T-helper 1 cell treated with Interleukin-12 subunit alpha and Interleukin-12 subunit beta and Interleukin-4 antibody, amounts not matched to agents 30 μg/mL and 1 μg/mL, for 36 hours (primary cell): ENCODE data around the gene PDK2.

Experiments used
- H3K27ac Mint-ChIP-seq: one replicate; pipeline ENCODE4 v1.8.0; 2021; ENCODE audit warnings: mild to moderate bottlenecking, mixed read lengths
- H3K27me3 Mint-ChIP-seq: one replicate; pipeline ENCODE4 v1.8.0; 2021; ENCODE audit warnings: low read depth, mixed read lengths
- H3K36me3 Mint-ChIP-seq: one replicate; pipeline ENCODE4 v1.8.0; 2021; ENCODE audit warnings: low read depth, mixed read lengths
- H3K4me1 Mint-ChIP-seq: one replicate; pipeline ENCODE4 v1.8.0; 2021; ENCODE audit warnings: low read depth, mixed read lengths
- H3K4me3 Mint-ChIP-seq: one replicate; pipeline ENCODE4 v1.8.0; 2021; ENCODE audit warnings: mild to moderate bottlenecking, moderate library complexity, mixed read lengths
- H3K9me3 Mint-ChIP-seq: one replicate; pipeline ENCODE4 v1.8.0; 2021; ENCODE audit warnings: mixed read lengths

The PDK2 gene

DNA sequence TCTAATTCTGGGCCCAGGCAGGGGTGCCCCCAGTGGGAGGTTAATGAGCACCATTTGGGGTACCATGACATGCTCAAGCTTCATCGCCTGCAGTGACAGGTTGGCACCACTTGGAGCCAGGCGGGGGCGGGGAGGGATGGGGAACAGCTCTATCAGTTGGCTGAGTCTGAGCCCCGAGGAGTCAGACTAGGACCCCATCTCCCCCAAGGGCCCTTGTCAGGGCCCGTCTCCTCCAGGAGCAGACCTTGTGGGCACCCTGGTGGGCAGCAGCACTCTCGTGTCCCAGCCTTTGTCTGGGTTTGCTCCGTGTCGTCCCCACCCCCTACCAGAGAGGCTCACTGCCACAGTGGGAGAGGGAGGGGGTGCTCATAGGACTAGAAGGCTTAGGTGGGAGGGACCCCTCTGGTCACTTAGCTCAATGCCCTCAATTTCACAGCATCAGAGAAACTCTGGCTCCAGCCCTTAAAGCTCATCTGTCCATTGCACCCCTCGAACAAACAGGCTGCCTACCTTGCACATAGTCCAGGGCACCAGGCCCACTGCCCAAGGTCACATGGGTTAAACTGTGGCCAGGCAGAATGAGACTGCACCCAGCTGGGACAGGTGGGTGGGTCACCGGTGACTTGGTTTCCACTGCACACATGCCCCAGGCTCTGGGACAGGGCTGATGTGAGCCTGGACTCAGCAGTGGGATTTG is 51.2 kb downstream of the PDK2 start:
- Mint-ChIP-seq H3K4me1 (peaks cover 50% of the 10 kb centered on the region), H3K4me3 (peak overlapping the region; percentile 99), H3K27me3 (no peaks in the 10 kb centered on the region), H3K36me3 (peaks cover 54% of the 10 kb centered on the region), H3K9me3 (no peaks in the 10 kb centered on the region), H3K27ac (peak overlapping the region; percentile 91)

DNA sequence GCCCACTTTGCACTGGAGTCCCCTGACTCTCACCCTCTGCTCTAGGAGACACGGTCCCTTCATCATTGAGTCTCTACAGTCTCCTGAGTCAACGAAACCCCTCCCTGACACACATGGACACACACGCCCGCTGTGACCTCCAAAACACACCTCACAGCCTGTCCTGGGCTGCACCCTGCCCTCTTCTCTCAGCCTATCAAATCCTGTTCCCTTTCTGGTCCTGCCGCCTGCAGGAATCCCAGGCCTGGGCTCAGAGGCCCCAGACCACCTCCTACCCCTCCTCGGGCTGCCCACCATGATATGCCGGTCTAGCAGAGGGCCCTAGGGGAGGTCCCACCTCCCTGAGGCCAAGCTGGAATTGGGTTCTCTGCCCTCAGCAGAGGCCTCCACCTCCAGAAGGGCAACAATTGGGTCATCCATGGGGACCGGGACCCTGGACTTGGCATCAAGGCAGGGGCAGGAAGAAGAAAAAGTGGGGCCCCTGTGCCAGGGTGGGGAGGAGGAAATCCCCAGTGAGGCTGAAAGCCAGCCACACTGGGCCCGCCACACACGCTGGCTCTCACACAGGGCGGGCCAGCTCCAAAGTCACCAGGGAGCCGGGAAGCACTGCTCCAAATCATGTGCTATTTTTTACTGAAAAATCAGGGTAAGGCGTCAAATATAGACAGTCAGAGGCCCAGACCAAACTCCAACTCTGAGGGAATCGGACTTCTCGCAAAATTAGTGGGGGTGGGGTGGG is 51.9 kb downstream of the PDK2 start:
- H3K9me3 Mint-ChIP-seq = no peaks in the 10 kb centered on the region
- peak overlapping the region; percentile 91 for H3K27ac Mint-ChIP-seq
- H3K36me3 Mint-ChIP-seq = peaks cover 47% of the 10 kb centered on the region
- peaks cover 47% of the 10 kb centered on the region for H3K4me1 Mint-ChIP-seq
- H3K4me3 Mint-ChIP-seq = peak overlapping the region; percentile 99
- H3K27me3 Mint-ChIP-seq = no peaks in the 10 kb centered on the region

DNA sequence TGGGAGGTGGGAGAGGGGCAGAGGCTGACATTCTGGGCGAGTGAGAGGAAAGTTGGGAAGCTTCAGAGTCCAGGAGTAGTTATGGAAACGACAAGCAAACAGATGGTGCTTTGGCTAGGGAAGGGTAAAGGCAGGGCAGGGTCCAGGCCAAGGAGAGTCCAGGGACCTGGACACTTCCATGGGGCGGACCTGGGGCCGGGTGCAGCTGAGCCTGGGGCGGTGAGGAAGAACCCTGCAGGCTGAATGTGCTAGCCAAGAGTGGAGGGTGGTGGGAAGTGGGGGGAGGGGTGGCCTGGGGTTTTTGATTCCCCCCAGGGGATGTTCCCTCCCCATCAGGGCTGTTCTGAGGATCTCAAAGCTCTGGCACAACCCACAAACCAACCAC is 52.7 kb downstream of the PDK2 start:
- Mint-ChIP-seq H3K27me3 (no peaks in the 10 kb centered on the region), H3K27ac (peak overlapping the region; percentile 91), H3K4me3 (peak overlapping the region; percentile 99), H3K36me3 (peaks cover 40% of the 10 kb centered on the region), H3K4me1 (peaks cover 44% of the 10 kb centered on the region), H3K9me3 (no peaks in the 10 kb centered on the region)

DNA sequence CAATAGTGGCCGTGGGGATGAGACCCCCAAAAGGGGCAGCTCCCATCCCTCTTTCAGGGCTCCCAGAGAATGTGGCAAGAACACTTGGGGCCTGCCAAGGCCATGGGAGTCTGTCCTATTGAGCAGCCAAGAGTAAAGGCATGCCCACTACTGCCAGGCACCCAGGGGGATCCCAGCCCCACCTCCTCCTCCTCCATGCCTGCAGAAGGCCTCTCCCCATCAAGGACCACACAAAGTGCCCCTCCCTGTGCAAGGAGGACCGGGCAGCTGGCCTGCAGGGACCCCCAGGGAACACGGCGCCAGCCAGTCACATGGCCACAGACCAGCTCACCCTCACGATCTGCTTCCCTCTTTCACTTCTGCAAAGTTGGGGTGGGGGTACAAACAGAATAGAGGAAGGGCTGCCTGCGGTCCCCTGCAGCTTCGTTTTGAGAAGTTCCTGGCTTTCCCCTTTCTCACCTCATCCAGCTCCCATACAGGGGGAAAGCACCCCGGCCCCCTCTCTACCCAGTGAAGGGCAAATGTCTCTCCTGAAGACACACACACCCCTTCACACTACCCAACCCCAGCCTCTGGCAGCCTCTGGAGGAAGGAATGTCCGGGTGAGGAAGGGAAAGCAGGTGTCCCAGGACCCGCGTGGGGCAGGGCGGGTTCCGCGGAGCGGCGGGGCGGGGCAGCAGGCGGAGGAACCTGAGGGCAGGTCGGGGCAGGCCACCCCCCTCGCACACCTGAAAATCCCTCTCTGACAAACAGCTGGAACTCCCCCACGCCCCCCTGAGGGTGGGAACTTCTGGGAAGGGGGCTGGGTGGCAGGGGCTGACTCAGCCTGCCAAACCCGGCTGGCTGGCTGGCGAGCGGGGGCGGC is 53.3 kb downstream of the PDK2 start:
- H3K27ac Mint-ChIP-seq = peak overlapping the region; percentile 87
- H3K36me3 Mint-ChIP-seq = peaks cover 36% of the 10 kb centered on the region
- no peaks in the 10 kb centered on the region for H3K9me3 Mint-ChIP-seq
- H3K27me3 Mint-ChIP-seq = no peaks in the 10 kb centered on the region
- peaks cover 41% of the 10 kb centered on the region for H3K4me1 Mint-ChIP-seq
- H3K4me3 Mint-ChIP-seq = peak overlapping the region; percentile 99

DNA sequence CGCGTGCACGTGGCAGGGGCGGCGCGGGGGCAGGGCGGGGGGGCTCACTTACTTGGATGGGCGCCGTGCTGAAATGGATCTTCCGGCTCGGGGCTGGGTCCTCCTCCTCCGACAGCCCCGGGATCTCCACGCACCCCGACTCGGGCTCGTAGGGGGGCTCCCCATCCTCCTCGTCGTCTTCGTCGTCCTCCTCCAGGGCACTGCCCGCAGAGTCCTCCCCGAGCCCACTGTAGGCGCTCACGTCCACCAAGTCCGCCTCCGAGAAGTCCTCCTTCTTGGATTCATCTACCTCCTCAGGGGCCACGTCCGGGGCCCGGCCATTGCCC is 53.9 kb downstream of the PDK2 start:
- no peaks in the 10 kb centered on the region for H3K9me3 Mint-ChIP-seq
- peak overlapping the region; percentile 83 for H3K27ac Mint-ChIP-seq
- peaks cover 34% of the 10 kb centered on the region for H3K36me3 Mint-ChIP-seq
- H3K4me1 Mint-ChIP-seq = peaks cover 36% of the 10 kb centered on the region
- H3K27me3 Mint-ChIP-seq = no peaks in the 10 kb centered on the region
- peak overlapping the region; percentile 99 for H3K4me3 Mint-ChIP-seq

DNA sequence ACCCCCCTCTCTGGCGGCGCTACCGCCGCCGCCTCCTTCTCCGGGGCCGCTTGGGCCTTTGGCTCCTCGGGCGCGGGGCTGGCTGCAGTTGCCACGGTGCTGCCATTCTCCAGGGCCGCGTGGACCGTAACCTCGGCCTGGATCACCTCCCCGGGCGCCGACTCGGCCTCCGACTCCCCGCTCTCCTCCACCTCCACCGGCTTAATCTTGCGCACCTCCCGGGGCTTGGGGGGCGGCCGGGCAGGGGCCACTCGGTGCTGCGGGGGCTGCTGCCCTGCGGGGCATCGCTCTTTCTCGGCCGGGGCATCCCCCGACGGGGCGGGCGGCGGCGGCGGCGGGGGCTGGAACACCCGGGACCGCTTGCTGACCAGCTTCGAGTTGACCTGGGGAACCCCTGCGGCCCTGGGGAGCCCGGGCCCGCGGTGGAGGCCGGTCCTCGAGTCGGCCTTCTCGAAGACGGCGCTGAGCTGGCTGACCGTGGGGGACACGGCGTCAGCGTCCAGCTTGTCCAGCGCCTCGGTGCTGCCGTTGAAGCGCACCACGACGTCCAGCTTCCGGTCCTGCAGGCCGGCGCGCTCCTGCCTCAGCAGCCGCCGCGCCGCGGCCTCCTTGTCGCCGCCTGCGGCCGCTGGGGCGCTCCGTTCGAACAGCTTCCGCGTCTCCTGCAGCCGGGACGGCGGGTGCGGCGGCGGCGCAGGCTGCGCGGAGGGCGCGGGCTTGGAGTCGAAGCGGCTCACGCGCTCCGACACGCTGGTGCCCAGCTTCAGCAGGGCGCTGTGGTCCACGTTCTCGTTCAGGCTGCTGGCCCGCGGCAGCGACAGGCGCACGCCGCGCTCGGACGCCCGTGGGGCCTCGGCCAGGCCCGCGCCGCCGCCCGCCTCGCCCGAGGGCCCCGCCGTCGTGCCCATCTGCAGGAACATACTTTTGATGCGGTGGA is 54.5 kb downstream of the PDK2 start:
- Mint-ChIP-seq H3K9me3 (no peaks in the 10 kb centered on the region), H3K4me1 (peaks cover 34% of the 10 kb centered on the region), H3K4me3 (peak overlapping the region; percentile 99), H3K27me3 (no peaks in the 10 kb centered on the region), H3K27ac (peak overlapping the region; percentile 83), H3K36me3 (peaks cover 27% of the 10 kb centered on the region)

DNA sequence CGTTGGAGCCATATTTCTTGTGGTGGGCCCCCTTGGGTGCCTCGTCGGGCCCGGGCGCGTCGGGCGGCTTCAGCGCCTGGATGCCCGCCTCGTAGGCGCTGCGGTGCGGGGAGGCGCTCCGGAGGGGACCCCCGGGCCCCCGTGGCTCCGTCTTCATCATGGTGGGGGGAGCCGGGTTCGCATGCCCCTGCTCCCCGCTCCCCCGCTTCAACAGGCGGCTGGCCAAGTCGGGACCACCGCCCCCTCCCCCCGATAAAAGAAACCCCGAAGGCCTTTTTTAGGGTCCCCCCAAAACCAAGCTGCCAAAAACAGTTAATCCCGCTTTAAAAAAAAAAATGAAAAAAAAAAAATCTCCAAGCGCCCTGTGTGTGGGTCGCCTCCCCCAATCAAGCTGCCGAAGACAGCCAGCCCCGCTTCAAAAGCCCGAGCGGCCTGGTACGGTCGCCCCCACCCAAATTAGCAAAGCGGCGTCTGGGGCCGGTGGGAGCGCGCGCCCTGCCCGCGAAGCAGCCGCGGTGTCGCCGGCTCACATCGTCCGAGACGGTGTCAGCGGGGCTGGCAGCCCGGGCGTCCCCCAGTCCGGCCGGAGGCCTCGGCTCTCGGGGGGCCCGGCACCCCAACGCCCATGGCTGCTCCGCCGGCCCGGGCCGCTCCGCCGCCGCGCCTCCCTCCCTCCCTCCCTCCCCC is 55.3 kb downstream of the PDK2 start, which contains the start of gene PPP1R9B:
PPP1R9B (minus strand) TSS at position 324 of the 687 bp plus-strand sequence; CDS start at position 160, 164 bp downstream.
- H3K27me3 Mint-ChIP-seq = no peaks in the 10 kb centered on the region
- H3K9me3 Mint-ChIP-seq = no peaks in the 10 kb centered on the region
- peaks cover 37% of the 10 kb centered on the region for H3K4me1 Mint-ChIP-seq
- peaks cover 24% of the 10 kb centered on the region for H3K36me3 Mint-ChIP-seq
- peak within 1 kb of the TSS; percentile 94 for H3K27ac Mint-ChIP-seq
- peak within 1 kb of the TSS; percentile 99 for H3K4me3 Mint-ChIP-seq

DNA sequence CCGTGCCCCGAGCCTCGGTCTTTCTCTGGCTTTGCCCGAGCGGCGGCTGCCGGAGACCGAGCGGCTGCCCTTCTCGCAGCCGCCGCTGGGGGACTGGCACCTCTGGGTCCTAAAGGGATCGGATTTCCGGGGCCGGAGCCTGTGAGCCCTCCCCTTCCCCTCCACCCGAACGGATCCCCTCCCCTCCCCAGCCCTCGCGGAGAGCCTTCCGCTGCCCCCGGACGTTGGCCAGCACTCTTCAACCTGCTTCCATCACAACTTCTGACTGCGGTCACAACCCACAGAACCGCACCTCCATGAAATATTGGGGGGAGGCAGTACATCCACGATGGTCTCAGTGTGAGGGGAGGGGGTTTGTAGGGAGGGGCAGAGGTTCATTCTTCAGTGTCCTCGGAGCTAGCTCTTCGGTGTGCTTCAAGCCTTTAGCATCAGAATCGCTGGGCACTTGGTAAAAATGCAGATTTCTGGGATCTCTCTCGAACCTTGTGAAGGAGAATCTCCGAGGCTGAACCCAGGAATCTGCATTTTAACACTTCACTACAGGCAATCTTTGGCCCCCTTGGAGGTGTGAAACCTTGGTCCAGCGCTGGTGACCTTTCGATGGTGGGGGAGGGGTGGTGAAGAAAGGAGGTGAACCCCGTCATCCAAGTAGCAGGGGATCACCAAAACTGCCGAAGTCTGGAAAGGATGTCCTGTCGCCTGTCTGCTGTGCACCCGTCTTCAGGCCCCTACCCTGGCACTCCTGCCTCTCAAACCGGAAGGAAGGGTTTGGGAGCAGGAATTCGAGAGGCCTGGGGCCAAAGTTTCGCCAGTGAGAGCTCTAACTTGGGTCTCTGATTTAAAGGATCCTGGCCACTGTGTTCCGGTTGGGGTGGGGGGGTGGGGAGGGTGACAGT is 56.1 kb downstream of the PDK2 start:
- Mint-ChIP-seq H3K4me3 (peak overlapping the region; percentile 91), H3K9me3 (no peaks in the 10 kb centered on the region), H3K27ac (peak overlapping the region; percentile 94), H3K4me1 (peaks cover 33% of the 10 kb centered on the region), H3K36me3 (peaks cover 24% of the 10 kb centered on the region), H3K27me3 (no peaks in the 10 kb centered on the region)

DNA sequence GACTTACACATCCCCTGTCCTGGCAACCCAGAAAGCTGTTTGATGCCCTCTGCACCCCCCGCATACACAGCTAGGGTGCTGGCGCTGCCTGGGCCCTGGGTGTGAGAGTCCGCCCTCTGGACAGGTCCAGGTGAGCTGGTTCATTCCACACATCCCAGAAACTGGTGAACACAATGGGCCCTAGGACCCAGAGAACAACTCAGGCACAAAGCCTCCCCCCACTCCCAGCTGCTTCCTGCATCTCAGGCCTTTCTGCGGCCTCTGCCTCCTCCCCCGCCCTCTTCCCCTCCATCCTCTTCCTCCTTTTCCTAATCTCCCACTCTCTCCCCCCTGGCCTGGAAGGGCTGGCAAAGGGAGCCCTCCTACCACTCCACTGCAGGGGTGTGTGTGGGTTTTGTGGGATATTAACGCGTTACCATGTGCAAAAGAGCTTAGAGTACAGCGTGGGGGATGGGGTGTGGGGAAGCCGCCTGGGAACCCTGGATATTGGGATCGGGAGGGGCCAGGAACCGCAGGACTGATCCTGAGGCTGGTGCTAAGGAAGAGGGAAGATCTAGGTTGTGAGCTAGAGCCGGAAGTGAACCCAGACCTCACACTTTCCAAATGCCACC is 56.9 kb downstream of the PDK2 start:
- peaks cover 18% of the 10 kb centered on the region for H3K36me3 Mint-ChIP-seq
- peaks cover 27% of the 10 kb centered on the region for H3K4me1 Mint-ChIP-seq
- no peaks in the 10 kb centered on the region for H3K27me3 Mint-ChIP-seq
- H3K9me3 Mint-ChIP-seq = no peaks in the 10 kb centered on the region
- peak overlapping the region; percentile 94 for H3K27ac Mint-ChIP-seq
- peak overlapping the region; percentile 91 for H3K4me3 Mint-ChIP-seq

DNA sequence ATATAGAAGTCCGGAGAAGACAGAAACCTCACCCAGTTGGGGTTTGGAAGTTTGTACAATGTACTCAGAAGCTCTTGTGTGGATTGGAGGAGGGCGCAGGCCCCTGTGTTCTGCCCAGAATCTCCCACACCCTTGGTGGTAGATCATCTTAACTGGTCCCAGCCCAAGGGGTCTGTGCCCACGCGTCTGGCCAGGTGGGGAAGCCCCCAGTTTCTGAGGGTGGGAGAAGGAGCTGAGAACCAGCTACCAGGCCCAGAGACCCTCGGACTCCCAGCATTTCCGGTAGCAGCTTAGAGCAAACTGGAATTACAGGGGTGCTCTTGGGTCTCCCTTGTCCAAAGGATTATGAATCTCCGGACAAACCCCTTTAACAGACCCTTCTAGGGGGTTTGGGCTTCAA is 57.6 kb downstream of the PDK2 start:
- Mint-ChIP-seq H3K27me3 (no peaks in the 10 kb centered on the region), H3K4me3 (no peak overlapping the region), H3K27ac (no peak overlapping the region), H3K36me3 (peaks cover 11% of the 10 kb centered on the region), H3K9me3 (no peaks in the 10 kb centered on the region), H3K4me1 (peaks cover 23% of the 10 kb centered on the region)

DNA sequence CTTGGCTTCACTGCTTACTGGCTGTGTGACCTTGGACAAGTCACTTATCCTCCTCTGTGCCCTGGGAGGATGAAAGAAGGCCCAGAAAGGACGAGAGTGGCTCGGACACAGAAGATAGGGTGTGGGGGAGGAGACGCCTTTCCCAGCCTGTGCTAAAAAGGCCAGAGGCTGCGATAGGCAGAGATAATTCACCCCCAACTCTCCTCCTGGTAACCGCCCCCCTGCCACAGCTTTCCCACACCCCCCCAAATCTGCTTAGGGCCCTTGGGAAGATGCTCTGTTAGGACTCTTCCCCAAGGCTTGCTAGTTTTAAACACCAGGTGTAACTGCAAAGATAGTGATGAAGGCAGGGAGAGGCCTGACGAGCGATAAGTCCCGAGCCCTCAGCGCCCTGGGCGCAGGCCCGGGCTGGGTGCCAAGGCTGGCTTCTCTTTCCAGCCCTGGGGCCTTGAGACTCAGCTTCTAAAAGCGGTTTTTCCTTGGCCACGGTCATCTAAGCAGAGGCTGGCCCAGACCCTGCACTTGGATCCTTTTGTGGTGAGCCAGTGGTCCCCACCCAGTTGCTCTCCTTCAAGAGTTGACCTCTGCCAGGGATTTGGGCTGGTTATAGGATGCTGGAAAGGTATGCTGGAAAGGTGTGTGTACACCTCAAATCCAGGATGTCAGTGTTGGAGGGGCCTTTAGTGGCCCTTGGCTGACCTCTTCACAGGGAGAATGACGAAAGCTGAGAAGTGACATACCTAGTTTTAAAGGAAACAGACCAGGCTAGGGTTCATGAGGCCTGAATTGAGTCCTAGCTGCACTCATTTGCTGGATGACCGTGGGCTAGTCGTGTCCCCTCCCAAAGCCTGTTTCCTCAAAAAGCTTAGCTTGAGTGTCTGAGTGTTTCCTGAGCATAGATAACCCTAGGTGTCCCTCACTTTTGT is 58.8 kb downstream of the PDK2 start:
- Mint-ChIP-seq H3K9me3 (no peaks in the 10 kb centered on the region), H3K27ac (no peak overlapping the region), H3K4me1 (peaks cover 30% of the 10 kb centered on the region)

More for the DNA sequence above, 58.8 kb downstream of the PDK2 start:
- Mint-ChIP-seq H3K4me3 (no peak overlapping the region), H3K36me3 (peaks cover 5% of the 10 kb centered on the region), H3K27me3 (no peaks in the 10 kb centered on the region)
